NCI-H2196 treated with DMSO at 0.1 percent for 48 hours (cell line): Measurements from ENCODE around the gene UNK.
"Not testable (repeated sequence)": the region's sequence is repeated elsewhere in the genome, so short reads cannot be mapped to it uniquely, and the experiment has no call there.

Experiments
- DNase-seq: peaks from one replicate; lab custom pipeline; 2025; ENCODE audit not compliant: unreplicated experiment; lab: John Stamatoyannopoulos, UW

UNK gene

GRCh38 chr17:75795820-75796607, 11.4 kb downstream of the UNK start:
- DNase-seq, result no peak

GRCh38 chr17:75799402-75799801, 14.8 kb downstream of the UNK start:
- DNase-seq, result no peak

GRCh38 chr17:75803883-75804282, 19.3 kb downstream of the UNK start:
- no peak for DNase-seq

- DNase-seq, result no peak
These were observed 22.4 kb downstream of the UNK start for GRCh38 chr17:75806822-75807500.

GRCh38 chr17:75807861-75808260, 23.3 kb downstream of the UNK start:
- DNase-seq, result no peak

GRCh38 chr17:75808549-75808904, 23.9 kb downstream of the UNK start:
- no peak for DNase-seq

GRCh38 chr17:75808905-75809621, 24.5 kb downstream of the UNK start:
- no peak for DNase-seq

- DNase-seq, result no peak
These were observed 25.1 kb downstream of the UNK start for GRCh38 chr17:75809631-75810111.

- DNase-seq, result no peak
These were observed 25.6 kb downstream of the UNK start for GRCh38 chr17:75810216-75810615.

- DNase-seq, result not testable (repeated sequence)
These were observed 26.1 kb downstream of the UNK start for GRCh38 chr17:75810756-75811155.

GRCh38 chr17:75811174-75811573, 26.6 kb downstream of the UNK start:
- no peak for DNase-seq

GRCh38 chr17:75812096-75813013, 27.7 kb downstream of the UNK start:
- no peak for DNase-seq

GRCh38 chr17:75813081-75814020, 28.7 kb downstream of the UNK start:
- DNase-seq, result no peak

- DNase-seq, result no peak
These were observed 29.4 kb downstream of the UNK start for GRCh38 chr17:75814021-75814395.

GRCh38 chr17:75814900-75815373, 30.3 kb downstream of the UNK start:
- DNase-seq, result no peak

GRCh38 chr17:75815399-75815798, 30.8 kb downstream of the UNK start:
- DNase-seq, result no peak

GRCh38 chr17:75816693-75817092, 32.1 kb downstream of the UNK start:
- DNase-seq, result no peak

GRCh38 chr17:75817571-75817970, 33.0 kb downstream of the UNK start:
- DNase-seq, result no peak

GRCh38 chr17:75818326-75818885, 33.8 kb downstream of the UNK start:
- no peak for DNase-seq
